ENCODE results near the gene MPP1.

MPP1 gene

GRCh38 chrX:154812341-154813101 is 7.2 kb upstream of the MPP1 start:
- DNase-seq (ENCODE audit: low spot score): no peak

DNA sequence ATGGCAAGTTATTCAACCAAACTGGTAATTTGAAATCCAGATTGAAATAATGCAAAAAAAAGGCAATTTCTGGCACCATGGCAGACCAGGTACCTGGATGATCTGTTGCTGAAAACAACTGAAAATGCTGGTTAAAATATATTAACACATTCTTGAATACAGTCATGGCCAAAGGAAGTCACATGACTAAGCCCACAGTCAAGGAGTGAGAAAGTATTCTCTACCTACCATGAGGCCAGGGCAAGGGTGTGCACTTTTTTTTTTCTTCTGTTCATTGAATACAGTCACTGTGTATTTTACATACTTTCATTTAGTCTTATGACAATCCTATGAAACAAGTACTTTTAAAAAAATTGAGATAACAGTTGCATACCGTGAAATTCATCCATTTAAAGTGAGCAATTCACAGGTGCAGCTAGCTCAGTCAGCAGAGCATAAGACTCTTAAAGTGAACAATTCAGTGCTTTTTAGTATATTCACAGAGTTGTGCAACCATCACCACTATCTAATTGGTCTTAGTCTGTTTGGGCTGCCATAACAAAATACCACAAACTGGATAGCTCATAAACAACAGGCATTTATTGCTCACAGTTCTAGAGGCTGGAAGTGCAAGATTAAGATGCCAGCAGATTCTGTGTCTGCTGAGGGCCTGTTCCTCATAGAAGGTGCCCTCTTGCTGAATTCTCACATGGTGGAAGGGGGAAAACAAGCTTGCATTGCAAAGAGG is 4.8 kb upstream of the MPP1 start:
- no peak for DNase-seq (ENCODE audit: low spot score)

- DNase-seq (ENCODE audit: low spot score): no peak
These were observed 1.7 kb upstream of the MPP1 start for GRCh38 chrX:154806837-154807501.

DNA sequence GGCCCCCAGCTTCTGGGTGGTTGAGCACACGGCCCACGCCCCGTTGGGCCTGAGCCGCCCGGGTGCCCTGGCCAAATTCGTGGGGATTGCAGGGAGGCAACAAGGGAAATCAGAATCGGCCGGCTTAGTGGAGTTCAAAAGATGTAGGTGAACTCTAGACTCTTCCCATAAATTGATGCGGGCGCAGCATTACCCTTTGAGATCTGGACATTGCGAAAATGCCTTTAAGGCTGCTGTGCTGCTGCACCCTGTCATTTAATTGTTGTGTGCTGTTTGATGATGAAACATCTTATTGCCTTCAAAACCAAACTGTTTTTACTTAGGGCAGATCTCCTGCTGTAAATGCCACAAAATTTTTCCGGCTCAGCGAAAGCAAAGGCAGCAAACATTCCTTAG is 409 bp upstream of the MPP1 start:
- no peak for DNase-seq (ENCODE audit: low spot score)

GRCh38 chrX:154804261-154804956 is 876 bp downstream of the MPP1 start:
- DNase-seq (ENCODE audit: low spot score): no peak

GRCh38 chrX:154802947-154803346 is 2.3 kb downstream of the MPP1 start:
- no peak for DNase-seq (ENCODE audit: low spot score)

GRCh38 chrX:154800478-154801210 is 4.6 kb downstream of the MPP1 start:
- DNase-seq (ENCODE audit: low spot score): no peak

DNA sequence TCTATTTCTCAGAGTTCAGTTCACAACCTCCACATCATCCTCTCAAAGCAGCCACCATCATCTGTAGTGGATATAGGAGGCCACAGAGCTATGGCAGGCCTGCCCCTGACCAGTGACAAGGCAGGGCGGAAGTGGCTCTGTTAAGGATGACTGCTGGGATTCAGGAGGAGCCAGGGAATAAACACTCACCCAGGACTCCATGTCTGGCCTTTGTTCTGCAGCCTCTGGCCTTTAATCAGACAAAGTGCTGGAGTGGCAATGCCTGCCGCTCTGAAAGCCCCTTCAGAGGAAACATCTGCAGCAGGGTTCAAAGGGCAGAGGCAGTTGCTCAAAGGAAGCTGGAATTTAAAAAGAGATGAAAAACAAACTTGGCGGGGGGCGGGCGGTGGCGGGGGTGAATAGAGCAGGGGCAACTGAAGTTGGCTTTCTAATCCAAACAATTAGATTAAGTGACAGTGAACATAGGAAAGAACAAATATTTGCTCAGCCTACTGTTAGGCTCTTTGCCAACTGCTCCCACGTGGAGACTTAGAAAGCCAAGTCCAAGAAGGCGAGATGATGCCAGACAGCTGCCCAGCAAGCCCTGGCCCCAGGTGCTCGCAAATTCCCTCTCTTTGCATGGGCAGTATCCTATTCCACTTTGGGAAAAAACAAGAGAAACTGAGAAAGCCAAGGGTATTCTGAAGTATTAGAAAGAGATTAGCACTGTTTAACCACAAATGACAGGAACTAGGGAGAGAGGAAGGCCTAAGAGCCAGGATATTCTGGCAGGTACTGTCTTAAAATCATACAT is 5.5 kb downstream of the MPP1 start:
- DNase-seq (ENCODE audit: low spot score): peak; percentile 59

DNA sequence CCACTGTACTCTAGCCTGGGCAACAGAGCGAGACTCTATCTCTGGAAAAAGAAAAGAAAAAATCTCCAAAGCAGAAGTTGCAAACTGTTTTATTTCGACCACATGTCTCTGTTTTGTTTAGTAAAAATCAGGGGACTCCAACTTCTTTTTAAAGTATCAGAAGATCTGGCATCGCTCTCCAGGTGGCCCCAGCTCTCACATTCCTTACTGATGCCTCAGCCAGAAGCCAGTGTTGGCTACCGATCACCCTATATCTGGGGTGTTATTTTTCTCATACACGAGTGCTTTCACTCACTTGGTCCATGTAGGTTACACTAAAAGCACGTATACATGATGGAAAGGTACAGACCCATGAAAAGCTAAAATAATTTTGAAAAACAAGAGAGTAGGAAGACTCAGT is 8.3 kb downstream of the MPP1 start:
- DNase-seq (ENCODE audit: low spot score): no peak

DNA sequence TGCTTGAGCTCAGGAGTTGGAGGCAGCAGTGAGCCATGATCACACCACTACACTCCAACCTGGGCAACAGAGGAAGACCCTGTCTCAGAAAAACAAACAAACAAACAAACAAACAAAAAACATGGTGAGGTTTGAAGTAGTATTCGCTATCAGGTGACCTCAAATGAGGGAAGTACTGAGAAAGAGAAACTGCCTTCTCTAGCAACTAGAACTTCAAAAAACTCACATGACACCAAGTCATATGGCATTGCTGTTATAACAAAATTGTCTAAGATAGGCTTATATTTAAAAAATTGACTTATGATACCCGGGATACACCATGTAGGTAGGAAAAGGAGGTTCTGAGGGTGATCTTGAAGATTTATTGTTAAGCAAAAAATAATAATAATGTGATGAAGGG is 10.3 kb downstream of the MPP1 start:
- no peak for DNase-seq (ENCODE audit: low spot score)

DNA sequence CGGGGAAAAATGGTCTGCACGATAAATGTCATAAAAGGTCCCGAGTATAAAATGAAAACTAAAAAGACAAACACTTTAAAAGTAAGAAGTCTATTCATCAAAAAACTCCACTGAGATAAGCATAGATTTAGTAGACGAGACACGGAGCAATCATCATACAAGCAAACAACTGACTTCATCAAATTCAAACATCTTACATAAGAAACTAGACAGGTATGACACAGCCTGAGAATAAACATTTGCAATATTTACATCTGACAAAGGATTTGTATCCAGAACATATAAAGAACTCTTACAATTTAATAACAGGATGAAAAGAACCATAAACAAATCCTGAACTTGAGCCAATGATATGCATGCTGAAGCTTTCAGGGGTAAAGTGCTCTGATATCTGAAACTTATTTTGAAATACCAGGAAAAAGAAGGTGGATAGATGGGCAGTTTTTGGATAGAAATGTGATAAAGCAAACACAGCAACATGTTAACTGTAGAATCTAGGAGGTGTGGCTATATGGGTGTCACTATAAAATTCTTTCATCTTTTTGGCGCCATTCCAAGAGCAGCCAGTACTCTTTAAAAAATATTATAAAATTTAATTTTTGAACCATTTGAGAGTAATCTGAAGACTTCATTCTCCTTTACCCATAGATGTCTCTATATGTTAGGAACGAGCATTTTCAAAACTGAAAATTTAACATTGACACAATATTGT is 12.0 kb downstream of the MPP1 start:
- DNase-seq (ENCODE audit: low spot score): no peak

GRCh38 chrX:154791939-154792338 is 13.3 kb downstream of the MPP1 start:
- DNase-seq (ENCODE audit: low spot score): no peak

DNA sequence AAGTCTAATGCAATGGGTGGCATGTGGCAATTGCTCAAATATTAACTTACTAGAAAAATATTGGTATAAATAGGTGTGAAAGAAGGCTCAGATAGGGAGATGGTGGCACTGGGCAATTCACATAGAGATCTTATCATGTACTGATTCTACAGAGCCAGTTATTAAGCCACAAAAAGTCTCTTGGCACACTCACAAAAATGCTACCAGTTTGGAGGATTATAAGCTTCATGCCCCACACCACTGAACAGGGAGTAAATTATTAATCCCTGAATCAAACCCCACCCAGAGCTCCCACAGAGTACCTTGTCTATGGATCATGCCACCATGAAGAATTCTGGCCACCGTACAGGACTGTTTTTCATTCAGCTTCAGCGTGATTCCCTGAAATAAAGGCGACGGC is 13.8 kb downstream of the MPP1 start:
- no peak for DNase-seq (ENCODE audit: low spot score)

GRCh38 chrX:154785716-154786115 is 19.6 kb downstream of the MPP1 start:
- no peak for DNase-seq (ENCODE audit: low spot score)

- no peak for DNase-seq (ENCODE audit: low spot score)
These were observed 20.9 kb downstream of the MPP1 start for GRCh38 chrX:154784149-154784995.

DNA sequence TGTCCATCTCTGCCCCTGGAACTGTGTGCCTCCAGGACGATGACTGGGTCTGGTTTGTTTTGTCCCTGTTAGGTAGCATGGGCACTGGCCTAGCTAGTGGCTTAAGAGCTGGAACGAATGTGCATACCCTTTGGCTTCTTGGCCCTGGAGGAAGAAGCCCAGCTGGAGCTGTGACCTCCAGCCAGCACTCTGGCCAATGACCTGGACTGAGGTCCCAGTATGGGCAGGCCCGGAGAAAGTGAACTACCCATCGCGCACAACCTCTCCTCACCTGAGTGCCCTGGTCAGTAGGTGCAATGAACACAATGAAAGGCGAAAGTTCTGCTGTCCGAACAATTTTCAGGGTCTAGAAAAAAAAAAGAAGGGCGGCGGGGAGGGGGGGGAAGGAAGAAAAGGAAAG is 24.3 kb downstream of the MPP1 start:
- no peak for DNase-seq (ENCODE audit: low spot score)

DNA sequence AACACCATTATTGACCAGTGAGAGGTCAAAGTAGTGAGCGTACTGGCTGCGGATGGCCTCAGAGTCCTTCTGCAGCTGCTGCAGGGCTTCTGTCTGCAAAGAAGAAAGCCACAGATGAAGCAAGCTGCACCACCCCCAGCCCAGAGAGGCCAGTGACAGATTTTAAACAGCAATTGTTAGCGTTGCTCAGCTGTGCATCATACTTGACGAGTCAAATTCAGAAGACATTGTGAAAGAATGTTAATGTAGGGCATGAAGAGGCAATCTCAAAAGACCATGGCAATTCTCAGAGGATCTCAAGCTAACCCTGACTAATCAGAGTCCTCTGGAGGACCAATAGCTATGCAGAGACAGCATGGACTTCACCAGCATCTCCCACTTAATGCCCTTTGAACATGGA is 26.0 kb downstream of the MPP1 start:
- no peak for DNase-seq (ENCODE audit: low spot score)

DNA sequence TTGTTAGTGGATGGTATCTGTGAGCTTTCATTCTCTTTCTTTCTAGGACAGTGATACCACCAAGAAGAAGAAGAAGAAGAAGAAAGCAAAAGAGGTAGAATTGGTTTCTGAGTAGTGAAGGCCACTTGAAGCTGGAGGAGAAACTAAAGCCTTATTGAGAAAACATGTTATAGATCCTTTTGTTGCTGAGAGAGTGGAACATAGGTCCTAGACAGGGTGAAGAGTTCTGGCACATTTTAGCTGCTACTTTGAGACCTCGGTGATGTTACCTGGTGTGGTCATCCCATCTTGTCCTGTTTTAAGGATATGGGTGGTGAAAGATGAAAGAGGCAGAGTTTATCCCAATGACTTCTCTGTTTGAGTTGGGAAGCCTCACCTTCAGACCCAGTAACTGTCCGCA is 28.5 kb downstream of the MPP1 start:
- DNase-seq (ENCODE audit: low spot score): no peak
